GM04503 (cell line): ENCODE results near the gene HOXD12.

Experiments
- DNase-seq: peaks from one replicate; pipeline ENCODE4 v3.0.0-alpha.2; 2012; ENCODE audit warnings: low read depth

The HOXD12 gene

DNA sequence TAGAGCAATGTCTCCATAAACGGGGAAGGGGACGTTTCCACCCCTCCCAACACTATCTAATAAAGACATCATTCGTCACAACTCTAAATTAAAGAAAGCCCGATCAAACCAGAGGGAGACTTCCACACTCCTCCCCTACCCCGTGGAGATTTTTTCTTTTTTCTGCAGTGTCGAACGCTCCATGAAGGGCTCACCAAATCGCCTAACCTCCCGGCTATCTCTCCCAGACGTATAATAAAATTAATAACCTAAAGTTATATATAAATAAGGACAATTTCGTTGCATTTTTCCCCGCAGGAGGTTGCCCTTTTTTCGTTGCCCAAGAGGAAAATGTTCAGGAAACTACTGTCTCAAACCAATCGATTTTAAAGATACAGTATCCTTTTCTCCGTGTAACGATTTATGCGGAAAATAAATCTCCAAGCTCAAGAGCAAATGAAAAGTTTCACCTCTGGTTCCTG, 18.2 kb upstream of the HOXD12 start:
- no peak for DNase-seq

DNA sequence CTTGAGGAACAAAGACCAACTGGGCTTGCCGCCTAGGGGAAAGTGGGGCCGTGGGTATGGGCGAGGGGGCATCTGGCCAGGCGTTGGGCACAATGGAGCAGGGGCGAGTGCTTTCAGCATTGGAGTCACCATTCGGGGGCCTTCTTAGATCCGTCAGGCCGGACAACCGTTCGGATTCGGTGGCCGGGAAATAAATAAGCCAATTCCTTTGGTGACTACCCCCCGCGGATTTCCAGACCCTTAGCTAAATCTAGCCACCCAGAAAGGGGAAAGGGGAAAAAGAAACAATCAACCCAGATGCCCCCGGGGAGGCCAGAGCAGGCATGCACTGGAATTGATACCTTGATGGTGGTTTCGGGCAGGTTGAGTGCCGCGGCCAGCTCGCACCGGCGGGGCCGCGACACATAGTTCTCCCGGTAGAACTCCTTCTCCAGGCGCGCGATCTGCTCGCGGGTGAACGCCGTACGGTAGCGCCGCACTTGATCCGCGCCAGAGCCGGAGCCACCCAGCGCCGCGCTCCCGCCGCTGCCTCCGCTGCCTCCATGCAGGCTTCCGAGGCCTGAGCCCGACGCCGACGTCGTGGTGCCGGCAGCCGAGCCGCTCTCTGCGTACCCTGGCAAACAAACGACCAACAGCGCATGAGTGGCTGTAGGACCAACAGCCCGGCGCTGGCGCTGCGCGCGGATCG, 17.6 kb upstream of the HOXD12 start:
- no peak for DNase-seq

DNA sequence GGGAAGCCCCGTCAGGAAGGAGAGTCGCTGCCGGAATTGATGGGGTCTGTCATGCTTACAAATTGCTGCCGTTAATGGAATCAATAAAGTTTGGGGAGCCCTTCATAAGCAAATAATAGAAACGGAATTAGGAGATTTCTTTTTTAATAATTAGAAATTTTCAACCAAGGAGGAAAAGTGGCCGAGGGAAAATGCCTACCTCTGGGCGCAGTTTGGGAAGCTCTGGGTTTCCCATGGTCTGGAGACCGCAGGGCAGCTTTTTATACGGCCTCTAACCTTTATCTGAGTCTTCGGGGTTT, 17.1 kb upstream of the HOXD12 start:
- DNase-seq = no peak

DNA sequence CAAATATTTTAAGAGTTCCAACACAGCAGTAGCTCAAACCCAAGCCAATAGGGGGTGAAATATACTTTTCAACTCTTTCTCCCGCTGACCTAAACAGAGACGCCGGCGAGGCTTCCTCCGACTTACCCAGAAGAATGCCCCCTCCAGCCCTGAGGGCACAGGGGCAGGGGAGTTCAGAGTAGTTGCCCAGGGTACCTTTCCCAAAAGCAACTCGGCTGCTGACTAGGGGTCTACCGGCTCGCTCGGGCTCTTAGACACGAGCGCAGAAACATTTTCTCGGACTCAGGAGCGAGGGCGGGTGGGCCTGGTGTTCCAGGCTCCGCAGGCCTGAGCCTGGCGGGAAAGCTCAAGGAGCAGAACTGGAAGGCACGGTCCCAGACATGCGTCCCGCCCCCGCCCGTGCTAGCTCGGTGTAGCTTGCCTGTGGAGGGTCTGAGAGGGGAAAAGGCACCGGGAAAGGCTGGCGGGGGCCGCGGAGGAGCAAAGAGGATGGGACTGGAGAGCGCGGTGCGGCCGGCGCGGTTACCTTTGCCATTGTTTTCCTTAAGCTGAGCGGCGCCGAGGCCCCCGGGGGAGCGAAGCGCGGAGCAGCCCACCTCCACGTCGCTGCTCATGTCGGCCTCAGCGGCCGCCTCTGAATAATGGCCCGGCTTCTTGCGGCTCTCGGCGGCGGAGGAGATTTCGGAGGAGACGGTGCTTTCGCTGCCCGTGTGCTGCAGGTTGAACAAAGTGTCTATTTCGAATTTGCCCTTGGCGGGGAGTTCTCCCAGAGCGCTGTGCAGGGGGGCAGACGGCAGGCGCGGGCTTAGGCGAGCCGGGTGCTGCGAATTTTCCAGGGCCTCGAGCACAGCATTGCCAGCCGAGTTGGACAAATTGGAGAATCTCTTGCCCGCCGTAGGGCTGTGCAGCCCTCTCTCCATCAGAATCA, 16.5 kb upstream of the HOXD12 start:
- no peak for DNase-seq

DNA sequence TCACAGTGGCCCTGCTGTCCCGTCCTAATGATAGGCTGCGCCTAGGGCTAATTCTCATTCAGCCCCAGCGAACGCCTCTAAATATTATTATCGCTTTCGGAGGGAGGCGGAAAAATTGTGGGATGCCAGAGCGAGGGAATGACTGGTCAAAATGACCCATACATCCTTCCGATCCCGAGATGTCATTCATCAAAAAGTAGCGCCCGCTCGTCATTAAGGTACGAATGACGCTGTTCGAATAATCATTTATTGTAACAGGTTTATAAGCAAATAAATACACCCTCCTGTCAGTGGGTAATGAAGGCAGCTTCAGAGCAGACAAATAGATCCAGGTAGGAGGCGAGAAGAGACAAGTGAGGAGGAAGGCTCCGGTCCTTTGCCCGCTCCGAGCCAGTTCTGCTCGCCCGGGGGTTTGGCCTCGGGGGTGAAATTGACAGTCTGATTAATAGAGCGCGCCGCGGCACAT, 15.8 kb upstream of the HOXD12 start, which contains the start of gene EVX2:
EVX2 (minus strand) TSS at position 167 of the 466 bp plus-strand sequence. CDS start 186 bp downstream, outside the sequence.
- DNase-seq = no peak

DNA sequence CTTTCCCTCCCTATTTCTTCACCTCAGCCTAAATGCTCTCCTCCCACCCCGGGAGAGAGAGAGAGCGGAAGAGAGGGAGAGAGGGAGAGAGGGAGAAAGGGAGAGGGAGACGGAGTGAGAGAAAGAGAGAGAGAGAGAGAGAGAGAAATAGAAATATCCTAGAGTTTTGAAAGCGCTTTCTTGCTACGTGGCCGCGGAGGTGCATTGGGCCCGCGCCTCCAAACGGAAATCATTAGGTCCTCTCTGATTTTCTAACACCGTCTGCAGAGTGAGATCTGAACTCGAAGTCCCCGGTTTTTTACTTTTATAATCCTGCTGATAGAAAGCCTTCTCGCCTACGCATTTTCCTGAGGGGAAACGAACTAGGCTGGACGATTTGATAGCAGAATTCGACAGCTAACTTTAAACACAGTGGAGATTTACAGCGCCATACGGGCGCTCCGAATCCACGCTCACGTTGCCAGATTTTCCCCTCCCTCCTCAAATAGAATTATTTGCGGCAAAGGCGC, 14.9 kb upstream of the HOXD12 start:
- DNase-seq = no peak

DNA sequence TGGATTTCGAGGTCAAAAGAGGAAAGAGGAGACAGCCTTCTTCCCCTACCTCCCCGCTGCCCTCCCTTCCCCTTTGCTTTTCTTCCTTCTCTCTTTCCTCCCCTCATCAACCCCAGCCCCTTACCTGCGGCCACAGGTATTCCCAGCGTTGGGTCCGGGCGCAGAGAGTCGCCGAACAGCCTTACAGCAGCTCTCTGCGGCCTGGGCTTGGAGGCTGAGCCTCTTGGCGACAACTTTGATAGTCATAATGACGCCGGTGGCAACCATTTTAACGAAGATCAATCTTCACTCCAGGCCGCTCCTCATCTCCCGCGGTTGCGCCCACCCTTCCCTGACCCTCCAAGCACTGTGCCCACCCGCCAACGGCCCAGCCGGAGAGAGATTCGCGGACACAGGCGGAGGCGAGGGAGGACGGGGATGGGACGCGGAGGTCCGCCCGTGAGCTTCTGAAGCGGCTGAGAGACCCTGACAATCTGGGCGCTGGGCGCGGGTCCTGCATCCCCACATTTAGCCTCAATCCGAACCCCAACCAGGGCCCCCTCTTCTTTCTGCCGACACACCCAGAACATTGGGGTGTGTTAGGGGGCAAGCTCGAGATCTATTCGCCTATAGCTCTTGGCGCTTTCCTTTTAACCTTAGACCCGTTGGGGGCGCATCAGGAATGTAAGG, 14.3 kb upstream of the HOXD12 start:
- no peak for DNase-seq

DNA sequence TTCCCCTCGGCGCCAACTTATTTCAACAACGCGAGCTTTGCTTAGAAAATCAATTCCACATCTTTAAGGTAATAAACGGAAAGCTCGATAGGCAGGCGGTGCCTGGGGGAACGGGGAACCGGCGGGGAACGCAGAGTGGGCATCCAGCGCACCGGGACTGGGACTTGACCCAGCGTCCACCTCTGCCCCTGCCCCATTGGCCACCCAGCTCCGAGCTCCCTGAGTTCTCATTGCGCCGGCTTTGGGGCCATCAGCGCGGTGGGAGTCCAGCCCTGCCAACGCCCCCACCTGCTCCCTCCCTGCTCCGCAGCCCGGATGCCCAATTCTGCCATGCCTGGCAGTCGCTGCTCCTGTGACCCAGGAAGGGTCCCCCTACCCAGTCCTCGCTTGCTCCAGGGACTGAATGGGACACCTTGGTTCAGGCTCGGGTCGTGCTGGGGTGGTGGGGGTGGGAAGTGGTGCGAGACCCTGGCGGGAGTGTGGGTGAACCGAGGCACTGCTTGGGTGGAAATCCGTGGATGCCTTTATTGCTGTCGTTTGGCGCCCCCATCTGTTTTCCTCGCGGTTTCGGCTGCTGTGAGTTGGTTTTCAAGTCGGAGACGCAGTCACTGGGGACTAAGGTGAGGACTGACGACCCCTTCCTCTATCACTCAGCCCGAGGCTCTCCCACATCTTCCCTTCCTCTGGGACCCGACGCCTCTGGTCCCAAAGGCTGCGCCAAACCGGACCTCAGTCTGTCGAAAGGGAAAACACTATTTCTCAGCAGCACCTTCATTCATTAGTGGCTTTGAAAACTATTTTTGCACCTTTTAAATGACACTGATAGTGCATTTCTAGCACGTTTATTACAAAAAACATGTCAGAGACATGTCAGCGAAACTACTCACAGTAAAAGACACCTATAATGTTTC, 13.5 kb upstream of the HOXD12 start:
- DNase-seq = no peak

DNA sequence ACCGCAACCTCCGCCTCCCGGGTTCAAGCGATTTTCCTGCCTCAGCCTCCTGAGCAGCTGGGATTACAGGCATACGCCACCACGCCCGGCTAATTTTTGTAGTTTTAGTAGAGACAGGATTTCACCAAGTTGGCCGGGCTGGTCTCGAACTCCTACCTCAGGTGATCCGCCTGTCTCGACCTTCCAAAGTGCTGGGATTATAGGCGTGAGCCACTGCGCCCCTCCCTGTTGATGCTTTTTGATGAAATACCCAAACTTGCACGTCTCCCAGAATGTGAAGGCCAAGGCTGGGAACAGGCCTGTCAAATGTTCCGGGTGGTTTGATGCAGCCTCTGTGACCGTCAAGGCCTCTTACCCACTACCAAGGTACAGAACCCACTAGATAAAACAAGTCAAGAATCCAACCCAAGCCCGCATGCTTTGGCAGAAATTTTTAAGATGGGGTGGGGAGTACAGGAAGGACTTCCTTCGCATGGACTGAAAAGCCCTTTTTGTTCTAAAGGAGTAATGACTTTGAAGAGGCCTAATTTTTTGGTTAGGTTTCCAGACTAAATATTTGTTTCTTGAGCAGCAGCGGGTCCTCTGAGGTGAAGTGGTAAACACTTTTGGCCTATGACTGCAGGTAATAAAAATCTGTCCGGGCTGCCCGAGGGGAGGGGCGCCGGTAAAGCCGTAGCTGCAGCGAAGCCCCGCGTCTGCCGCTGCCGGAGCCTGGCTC, 12.1 kb upstream of the HOXD12 start:
- no peak for DNase-seq

DNA sequence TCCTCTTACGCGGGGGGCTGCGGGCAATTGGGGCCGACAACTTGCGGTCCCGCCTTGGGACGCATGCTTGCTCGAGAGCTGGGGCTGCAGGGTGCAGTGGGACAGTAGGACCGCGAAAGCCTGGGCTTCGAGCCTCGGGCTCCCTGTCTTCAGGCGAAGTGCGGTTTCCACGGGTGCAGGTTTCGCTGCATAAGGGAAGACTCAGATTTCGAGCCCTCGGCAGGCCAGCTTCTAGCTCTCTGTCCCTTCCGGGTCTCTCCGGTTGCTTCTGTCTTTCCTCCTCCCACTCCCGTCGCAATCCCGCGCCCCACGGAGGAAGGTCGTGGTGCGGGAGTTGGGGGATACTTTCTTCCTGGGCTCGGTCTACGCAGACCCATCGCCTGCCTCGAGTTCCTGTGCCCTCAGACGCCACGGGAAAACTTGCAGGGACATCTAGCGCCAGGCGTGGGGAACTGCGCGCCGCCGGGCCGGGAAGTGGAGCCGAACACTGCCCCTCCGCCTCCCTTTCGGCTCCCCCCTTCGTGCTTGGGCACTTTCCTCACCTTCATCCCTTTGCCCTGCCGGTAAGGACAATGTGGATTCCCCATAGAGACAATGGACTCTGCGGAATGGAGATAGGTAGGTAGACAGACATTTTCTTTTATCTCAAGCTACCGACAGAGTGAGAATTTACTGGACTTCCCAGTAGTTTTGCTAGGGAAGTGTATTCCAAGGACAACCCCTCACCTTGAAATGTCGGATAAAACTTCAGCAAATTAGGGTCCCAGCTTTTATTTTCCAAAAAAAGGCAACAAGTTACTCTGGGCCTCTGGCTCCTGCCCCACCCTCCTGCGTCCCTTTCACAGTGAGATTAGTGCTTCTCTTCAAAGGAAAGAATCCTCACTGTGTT, 11.3 kb upstream of the HOXD12 start:
- no peak for DNase-seq

DNA sequence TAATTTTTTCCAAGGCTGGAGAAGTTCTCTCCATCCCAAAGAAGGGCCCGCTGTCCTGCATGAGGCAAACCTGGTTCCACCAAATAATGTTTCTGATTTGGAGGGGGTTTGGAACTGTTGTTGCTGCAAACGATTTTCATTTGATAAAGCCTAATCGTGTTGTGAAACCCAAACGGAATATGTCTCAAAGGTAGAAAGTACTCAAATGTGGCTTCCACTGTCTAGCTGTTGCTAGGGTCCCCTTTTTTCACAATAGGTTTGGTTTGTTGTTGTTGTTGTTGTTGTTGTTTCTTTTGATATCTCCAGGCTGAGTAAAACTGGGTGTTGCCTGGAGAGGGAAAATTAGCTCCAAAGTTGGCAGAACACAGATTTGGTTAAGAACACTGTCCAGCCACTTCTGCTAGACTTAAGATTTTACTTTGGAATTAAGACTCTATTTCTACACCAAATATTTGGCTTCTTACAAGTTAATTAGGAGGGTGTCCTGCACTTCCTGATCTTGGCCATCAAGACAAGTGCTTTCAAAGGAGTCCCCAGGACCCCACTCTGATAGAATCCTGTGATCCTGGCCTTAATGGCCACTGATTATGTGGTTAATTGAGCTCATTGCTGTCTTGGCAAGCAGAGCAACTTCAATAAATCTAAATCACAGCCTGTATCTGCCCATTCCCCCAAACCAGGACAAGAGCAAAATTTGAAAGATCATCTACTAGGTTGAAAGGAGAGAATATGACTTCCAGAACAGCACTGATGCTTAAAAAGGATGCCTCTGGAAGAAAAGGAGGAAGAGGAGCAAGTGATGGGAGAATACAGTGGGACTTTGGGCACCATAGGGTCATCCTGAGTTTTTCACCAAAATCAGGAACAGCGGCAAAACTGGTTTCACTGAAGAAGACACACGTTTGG, 10.4 kb upstream of the HOXD12 start:
- DNase-seq = no peak

DNA sequence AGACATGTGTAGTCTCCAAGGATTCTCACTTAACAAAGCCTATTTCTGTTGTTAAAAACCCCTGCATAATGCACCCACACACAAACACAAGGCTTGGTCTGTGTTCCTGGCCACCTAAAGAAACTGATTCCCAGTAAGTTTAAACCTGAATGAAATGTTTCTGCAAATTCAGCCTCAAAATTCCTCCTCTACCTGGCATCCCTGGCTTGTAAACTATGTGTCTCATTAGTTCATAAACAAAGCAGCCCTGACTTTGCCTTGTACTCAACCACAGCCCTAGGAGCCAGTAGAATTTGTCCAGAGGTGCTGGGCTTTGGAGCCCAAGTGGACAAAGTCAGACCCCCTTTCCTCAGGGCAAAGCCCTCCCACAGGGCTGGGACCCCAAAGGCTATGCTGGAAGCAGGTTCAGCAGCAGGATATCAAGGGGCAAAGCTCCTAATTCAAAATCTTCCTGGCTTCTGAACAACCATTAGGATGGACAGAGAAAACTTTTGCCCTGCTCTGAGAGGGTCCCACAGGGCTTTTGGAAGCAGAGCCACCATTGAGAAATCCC, 9.7 kb upstream of the HOXD12 start:
- DNase-seq = no peak

DNA sequence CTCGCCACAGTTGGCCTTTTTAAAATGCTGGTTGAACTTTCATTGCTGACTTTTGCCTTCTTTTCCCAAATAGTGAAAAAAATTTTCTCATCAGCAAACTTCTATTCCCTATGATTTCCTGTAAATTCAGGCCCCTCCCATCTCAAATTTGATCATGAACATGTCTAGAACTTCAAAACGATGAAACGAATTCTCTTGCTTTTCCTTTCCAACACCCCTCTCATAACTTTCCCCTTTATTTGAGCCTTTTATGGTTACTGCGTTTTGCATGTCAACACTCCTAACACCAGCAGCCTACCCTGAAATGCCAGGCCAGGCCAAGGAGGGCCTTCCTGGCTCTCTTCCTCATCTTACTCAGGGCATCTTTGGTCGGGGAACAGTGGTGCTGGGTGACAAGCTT, 8.7 kb upstream of the HOXD12 start:
- no peak for DNase-seq

DNA sequence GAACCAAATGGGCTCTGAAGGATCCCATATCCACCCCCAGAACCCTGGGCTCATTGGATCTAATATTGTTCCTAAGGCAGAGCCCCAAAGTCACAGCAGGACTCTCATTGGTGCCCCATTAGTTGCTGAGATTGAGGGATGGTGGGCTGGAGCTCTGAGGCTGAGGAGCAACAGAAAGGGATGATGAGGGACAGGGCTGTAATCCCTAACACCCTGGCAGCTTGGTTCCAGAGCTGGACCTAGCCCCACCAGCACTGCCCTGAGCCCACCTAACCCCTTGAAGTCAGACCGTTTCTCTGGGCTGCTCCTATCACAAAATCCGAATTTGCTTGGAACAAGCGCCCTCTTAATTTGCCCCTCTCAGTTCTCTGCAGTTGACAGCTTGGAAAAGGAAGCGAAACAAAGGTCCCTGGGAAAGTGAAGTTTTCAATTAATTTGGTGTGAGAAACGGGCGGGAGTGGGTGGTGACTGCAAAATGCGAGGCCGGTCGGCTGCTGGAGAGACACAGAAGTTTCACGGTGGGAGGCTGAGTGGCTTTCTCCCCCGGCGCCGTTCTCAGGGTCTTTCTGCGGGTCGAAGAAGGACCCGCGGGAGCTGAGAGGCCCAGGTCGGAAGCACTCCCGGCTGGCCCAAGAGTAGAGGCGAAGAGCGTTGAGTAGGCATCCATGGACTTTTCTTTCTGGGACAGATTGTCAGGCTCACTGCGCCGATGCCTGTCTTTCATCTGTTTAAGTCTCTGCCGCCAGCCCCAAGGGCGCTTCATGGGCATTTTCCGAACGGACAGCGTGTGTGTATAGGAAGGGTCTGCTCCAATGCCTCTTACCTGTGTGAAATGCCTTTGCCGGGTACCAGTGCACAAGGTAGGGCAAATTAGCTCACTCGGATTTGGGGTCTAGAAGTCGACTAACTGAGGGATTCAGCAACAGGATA, 8.0 kb upstream of the HOXD12 start:
- DNase-seq = no peak

DNA sequence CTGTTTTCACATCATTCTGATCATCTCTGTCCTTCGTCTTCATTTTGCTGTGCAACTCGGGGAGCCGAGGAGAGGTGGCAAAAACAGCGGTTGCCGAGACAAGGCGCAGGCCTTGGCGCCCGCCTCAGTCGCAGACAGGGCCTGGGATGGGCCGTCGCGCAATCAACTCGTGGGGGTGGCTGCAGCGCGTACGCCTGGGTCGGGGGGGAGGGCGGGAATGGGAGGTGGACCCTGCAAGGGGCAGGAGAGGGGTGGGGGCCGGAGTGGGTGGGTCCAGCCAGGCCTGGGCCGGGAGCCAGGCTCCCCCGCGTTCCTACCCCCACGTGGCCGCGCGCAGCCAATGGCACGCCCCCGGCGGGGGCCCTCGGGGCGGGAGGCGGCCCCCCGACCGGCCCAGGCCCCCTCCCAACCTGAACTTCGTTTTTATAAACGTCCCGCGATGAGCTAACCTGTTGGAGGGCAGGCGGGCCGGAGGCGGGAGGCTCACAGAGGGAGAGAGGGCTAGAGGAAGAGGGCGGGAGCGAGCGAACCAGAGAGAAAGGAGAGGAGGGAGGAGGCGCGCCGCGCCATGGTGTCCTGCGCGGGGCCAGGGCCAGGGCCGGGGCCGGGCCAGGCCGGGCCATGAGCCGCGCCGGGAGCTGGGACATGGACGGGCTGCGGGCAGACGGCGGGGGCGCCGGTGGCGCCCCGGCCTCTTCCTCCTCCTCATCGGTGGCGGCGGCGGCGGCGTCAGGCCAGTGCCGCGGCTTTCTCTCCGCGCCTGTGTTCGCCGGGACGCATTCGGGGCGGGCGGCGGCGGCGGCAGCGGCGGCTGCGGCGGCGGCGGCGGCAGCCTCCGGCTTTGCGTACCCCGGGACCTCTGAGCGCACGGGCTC, 7.1 kb upstream of the HOXD12 start, which contains the start of gene HOXD13:
HOXD13 (plus strand) TSS at position 452 of the 875 bp plus-strand sequence; CDS start at position 622, 170 bp downstream.
- DNase-seq = no peak
